GM23338 (cell line): Measurements from ENCODE around the gene TMEM106A. TPM values are rescaled to one million over a fixed set of nuclear protein-coding genes. Genes with fewer than 3 reads are reported as not detected.
"Not testable (repeated sequence)": the region's sequence is repeated elsewhere in the genome, so short reads cannot be mapped to it uniquely, and the experiment has no call there.

Source experiments
- ATAC-seq: fragments of 200-7000 bp; cut with Tn5 transposase; 3 replicates; pipeline ENCODE4 v1.9.1; 2020
- DNase-seq: peaks from one replicate; pipeline ENCODE4 v3.0.0-alpha.2; 2015; ENCODE audit warnings: low spot score
- H2AFZ ChIP-seq: fragments of 200-600 bp; sonication (generic); 2 replicates; pipeline ENCODE4 v1.8.0; 2016; ENCODE audit warnings: antibody characterized with exemption, mild to moderate bottlenecking, moderate library complexity
- H3F3A ChIP-seq: fragments of 200-600 bp; sonication (generic); replicated peaks from 2 replicates; pipeline ENCODE4 v1.8.0; 2017; ENCODE audit warnings: antibody characterized with exemption, mixed run types, low read depth
- H3K27ac ChIP-seq: fragments of 200-600 bp; sonication (generic); 2 replicates; pipeline ENCODE4 v1.6.1; 2016; ENCODE audit warnings: low read depth
- H3K27me3 ChIP-seq: fragments of 200-600 bp; sonication (generic); 2 replicates; pipeline ENCODE4 v1.8.0; 2016; ENCODE audit warnings: mild to moderate bottlenecking, mixed run types, moderate library complexity; ENCODE audit not compliant: insufficient read depth
- H3K36me3 ChIP-seq: fragments of 200-600 bp; sonication (generic); 2 replicates; pipeline ENCODE4 v1.8.0; 2016; ENCODE audit warnings: mild to moderate bottlenecking; ENCODE audit not compliant: insufficient read depth
- H3K4me1 ChIP-seq: fragments of 200-600 bp; sonication (generic); 2 replicates; pipeline ENCODE4 v1.8.0; 2016; ENCODE audit warnings: mild to moderate bottlenecking, moderate library complexity; ENCODE audit not compliant: insufficient read depth
- H3K4me2 ChIP-seq: fragments of 200-600 bp; sonication (generic); 2 replicates; pipeline ENCODE4 v1.7.1; 2017; ENCODE audit warnings: mixed run types
- H3K4me3 ChIP-seq: fragments of 200-600 bp; sonication (generic); 2 replicates; pipeline ENCODE4 v1.6.1; 2016; ENCODE audit warnings: mixed run types
- H3K79me2 ChIP-seq: fragments of 200-600 bp; sonication (generic); replicated peaks from 2 replicates; pipeline ENCODE4 v1.8.0; 2017; ENCODE audit warnings: mild to moderate bottlenecking; ENCODE audit not compliant: insufficient read depth
- H3K9me2 ChIP-seq: fragments of 200-600 bp; sonication (generic); 2 replicates; pipeline ENCODE4 v1.8.0; 2017; ENCODE audit not compliant: insufficient read depth
- H4K20me1 ChIP-seq: fragments of 200-600 bp; sonication (generic); replicated peaks from 2 replicates; pipeline ENCODE4 v1.8.0; 2017; ENCODE audit warnings: mild to moderate bottlenecking; ENCODE audit not compliant: insufficient read depth
- H3K27ac Mint-ChIP-seq: 2 replicates; pipeline ENCODE4 v1.8.0; 2020; ENCODE audit warnings: inconsistent platforms, mild to moderate bottlenecking, moderate library complexity, mixed read lengths
- H3K27me3 Mint-ChIP-seq: 3 replicates; pipeline ENCODE4 v1.8.0; 2022; ENCODE audit warnings: low read depth, mild to moderate bottlenecking, moderate library complexity, mixed read lengths, inconsistent platforms; ENCODE audit not compliant: insufficient read depth, poor library complexity
- H3K36me3 Mint-ChIP-seq: 3 replicates; pipeline ENCODE4 v1.8.0; 2021; ENCODE audit warnings: low read depth, mild to moderate bottlenecking, inconsistent platforms, moderate library complexity, mixed read lengths
- H3K4me1 Mint-ChIP-seq: 3 replicates; pipeline ENCODE4 v1.8.0; 2020; ENCODE audit warnings: mild to moderate bottlenecking, inconsistent platforms, mixed read lengths
- H3K4me3 Mint-ChIP-seq: 3 replicates; pipeline ENCODE4 v1.8.0; 2021; ENCODE audit warnings: moderate library complexity, mild to moderate bottlenecking, inconsistent platforms, mixed read lengths
- H3K9me3 Mint-ChIP-seq: 3 replicates; pipeline ENCODE4 v1.8.0; 2020; ENCODE audit warnings: moderate library complexity, mild to moderate bottlenecking, inconsistent platforms, mixed read lengths
- CREB1 ChIP-seq: fragments of 250-450 bp; sonication (Bioruptor Pico); IDR thresholded peaks from 2 replicates; pipeline ENCODE4 v1.5.0; 2020; ENCODE audit warnings: low read depth, mild to moderate bottlenecking, moderate library complexity
- NANOG ChIP-seq: IDR thresholded peaks from 2 replicates; pipeline ENCODE4 v1.6.1; 2016; ENCODE audit warnings: antibody characterized with exemption, borderline replicate concordance
- POLR2AphosphoS5 ChIP-seq: IDR thresholded peaks from 2 replicates; pipeline ENCODE4 v1.6.1; 2016; ENCODE audit warnings: antibody characterized with exemption, low read depth
- STAT1 ChIP-seq: IDR thresholded peaks from one replicate; pipeline ENCODE4 v1.6.1; 2016; ENCODE audit warnings: antibody characterized with exemption; ENCODE audit not compliant: unreplicated experiment
- polyA plus RNA-seq: library from polyadenylated mRNA; unstranded; fragments of >200 nt; fragmentation: Nextera tagmentation; extraction: Ambion mirVana; gene quantifications from 2 replicates; pipeline ENCODE4 v1.2.1, GENCODE V29; 2016
- total RNA-seq: library from RNA; depleted of rRNA; stranded (reverse); fragments of >200 nt; shearing (Covaris generic); gene quantifications from 2 replicates; pipeline ENCODE4 v1.2.3, GENCODE V29; 2014
- TF ChIP-seq, protein P1 (sequence below): fragments of 250-450 bp; sonication (Bioruptor Pico); IDR thresholded peaks from 2 replicates; pipeline ENCODE4 v1.5.0; 2020; ENCODE audit warnings: mild to moderate bottlenecking, moderate library complexity
- TF ChIP-seq, protein P2 (sequence below): IDR thresholded peaks from 2 replicates; pipeline ENCODE4 v1.6.1; 2016; ENCODE audit warnings: antibody characterized with exemption
- TF ChIP-seq, protein P3 (sequence below), 2 experiments: fragments of 200-600 bp in 1 of 2; sonication (generic) in 1 of 2; conservative IDR thresholded peaks; 2 replicates each; pipeline versions ENCODE4 v1.5.1 to v1.6.1; 2016 to 2017; ENCODE audit warnings: antibody characterized with exemption in 2 of 2, low read depth in 2 of 2, mild to moderate bottlenecking in 2 of 2, moderate library complexity in 1 of 2
- TF ChIP-seq, protein P4 (sequence below): IDR thresholded peaks from one replicate; pipeline ENCODE4 v1.6.1; 2018; ENCODE audit warnings: antibody characterized with exemption; ENCODE audit not compliant: unreplicated experiment

The TMEM106A gene
- total and polyA plus RNA-seq, 2 experiments from 2014 or later = 1.1 to 1.5 TPM

DNA sequence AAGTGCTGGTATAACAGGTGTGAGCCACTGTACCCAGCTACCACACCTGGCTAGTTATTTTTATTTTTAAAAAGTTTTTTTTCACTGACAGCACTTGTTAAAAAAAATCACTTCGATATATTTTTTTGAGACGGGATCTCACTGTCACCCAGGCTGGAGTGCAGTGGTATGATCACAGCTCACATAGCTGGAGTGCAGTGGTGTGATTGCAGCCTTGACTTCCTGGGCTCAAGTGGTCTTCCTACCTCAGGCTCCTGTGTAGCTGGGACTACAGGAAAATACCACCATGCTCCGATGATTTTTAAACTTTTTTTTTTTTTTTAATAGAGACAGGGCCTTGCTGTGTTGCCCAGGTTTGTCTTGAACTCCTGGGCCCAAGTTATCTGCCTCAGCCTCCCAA, 27.8 kb upstream of the TMEM106A start (continued):
- TF ChIP-seq, protein P1, sequence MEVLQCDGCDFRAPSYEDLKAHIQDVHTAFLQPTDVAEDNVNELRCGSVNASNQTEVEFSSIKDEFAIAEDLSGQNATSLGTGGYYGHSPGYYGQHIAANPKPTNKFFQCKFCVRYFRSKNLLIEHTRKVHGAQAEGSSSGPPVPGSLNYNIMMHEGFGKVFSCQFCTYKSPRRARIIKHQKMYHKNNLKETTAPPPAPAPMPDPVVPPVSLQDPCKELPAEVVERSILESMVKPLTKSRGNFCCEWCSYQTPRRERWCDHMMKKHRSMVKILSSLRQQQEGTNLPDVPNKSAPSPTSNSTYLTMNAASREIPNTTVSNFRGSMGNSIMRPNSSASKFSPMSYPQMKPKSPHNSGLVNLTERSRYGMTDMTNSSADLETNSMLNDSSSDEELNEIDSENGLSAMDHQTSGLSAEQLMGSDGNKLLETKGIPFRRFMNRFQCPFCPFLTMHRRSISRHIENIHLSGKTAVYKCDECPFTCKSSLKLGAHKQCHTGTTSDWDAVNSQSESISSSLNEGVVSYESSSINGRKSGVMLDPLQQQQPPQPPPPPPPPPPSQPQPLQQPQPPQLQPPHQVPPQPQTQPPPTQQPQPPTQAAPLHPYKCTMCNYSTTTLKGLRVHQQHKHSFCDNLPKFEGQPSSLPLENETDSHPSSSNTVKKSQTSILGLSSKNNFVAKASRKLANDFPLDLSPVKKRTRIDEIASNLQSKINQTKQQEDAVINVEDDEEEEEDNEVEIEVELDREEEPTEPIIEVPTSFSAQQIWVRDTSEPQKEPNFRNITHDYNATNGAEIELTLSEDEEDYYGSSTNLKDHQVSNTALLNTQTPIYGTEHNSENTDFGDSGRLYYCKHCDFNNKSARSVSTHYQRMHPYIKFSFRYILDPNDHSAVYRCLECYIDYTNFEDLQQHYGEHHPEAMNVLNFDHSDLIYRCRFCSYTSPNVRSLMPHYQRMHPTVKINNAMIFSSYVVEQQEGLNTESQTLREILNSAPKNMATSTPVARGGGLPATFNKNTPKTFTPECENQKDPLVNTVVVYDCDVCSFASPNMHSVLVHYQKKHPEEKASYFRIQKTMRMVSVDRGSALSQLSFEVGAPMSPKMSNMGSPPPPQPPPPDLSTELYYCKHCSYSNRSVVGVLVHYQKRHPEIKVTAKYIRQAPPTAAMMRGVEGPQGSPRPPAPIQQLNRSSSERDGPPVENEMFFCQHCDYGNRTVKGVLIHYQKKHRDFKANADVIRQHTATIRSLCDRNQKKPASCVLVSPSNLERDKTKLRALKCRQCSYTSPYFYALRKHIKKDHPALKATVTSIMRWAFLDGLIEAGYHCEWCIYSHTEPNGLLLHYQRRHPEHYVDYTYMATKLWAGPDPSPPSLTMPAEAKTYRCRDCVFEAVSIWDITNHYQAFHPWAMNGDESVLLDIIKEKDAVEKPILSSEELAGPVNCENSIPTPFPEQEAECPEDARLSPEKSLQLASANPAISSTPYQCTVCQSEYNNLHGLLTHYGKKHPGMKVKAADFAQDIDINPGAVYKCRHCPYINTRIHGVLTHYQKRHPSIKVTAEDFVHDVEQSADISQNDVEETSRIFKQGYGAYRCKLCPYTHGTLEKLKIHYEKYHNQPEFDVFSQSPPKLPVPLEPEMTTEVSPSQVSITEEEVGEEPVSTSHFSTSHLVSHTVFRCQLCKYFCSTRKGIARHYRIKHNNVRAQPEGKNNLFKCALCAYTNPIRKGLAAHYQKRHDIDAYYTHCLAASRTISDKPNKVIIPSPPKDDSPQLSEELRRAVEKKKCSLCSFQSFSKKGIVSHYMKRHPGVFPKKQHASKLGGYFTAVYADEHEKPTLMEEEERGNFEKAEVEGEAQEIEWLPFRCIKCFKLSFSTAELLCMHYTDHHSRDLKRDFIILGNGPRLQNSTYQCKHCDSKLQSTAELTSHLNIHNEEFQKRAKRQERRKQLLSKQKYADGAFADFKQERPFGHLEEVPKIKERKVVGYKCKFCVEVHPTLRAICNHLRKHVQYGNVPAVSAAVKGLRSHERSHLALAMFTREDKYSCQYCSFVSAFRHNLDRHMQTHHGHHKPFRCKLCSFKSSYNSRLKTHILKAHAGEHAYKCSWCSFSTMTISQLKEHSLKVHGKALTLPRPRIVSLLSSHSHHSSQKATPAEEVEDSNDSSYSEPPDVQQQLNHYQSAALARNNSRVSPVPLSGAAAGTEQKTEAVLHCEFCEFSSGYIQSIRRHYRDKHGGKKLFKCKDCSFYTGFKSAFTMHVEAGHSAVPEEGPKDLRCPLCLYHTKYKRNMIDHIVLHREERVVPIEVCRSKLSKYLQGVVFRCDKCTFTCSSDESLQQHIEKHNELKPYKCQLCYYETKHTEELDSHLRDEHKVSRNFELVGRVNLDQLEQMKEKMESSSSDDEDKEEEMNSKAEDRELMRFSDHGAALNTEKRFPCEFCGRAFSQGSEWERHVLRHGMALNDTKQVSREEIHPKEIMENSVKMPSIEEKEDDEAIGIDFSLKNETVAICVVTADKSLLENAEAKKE = no peak

DNA sequence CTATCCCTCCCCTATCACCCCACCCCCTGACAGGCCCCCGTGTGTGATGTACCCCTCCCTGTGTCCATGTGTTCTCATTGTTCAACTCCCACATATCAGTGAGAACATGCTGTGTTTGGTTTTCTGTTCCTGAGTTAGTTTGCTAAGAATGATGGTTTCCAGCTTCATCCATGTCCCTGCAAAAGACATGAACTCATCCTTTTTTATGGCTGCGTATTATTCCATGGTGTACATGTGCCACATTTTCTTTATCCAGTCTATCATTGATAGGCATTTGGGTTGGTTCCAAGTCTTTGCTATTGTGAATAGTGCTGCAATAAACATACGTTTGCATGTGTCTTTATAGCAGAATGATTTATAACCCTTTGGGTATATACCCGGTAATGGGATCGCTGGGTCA, 25.0 kb upstream of the TMEM106A start:
- not testable (repeated sequence) for H3K4me1 Mint-ChIP-seq, ATAC-seq, H3F3A ChIP-seq, H2AFZ ChIP-seq, H3K9me3 Mint-ChIP-seq, H3K9me2 ChIP-seq, H3K4me1 ChIP-seq, H3K27me3 ChIP-seq, H3K27ac ChIP-seq, H3K4me3 Mint-ChIP-seq, DNase-seq, H3K4me3 ChIP-seq, H3K27me3 Mint-ChIP-seq, H4K20me1 ChIP-seq, H3K27ac Mint-ChIP-seq, H3K4me2 ChIP-seq, H3K79me2 ChIP-seq
- H3K36me3 ChIP-seq = peaks cover 30% of the 10 kb centered on the region
- peaks cover 32% of the 10 kb centered on the region for H3K36me3 Mint-ChIP-seq

DNA sequence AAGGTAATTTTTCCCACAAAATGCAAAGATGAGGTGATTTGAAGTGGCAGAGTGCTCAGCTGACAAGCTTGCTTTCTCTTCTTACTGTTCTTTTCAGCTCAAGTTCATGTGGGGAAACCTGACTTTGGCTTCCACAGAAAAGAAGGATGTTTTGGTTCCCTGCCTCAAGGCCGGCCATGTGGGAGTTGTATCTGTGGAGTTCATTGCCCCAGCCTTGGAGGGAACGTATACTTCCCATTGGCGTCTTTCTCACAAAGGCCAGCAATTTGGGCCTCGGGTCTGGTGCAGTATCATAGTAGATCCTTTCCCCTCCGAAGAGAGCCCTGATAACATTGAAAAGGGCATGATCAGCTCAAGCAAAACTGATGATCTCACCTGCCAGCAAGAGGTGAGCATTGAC, 18.4 kb upstream of the TMEM106A start:
- Mint-ChIP-seq H3K36me3 (peaks cover 53% of the 10 kb centered on the region; the same call in 2 of the 3 replicates), H3K27ac (no peak overlapping the region), H3K4me3 (no peak overlapping the region), H3K27me3 (peaks cover 2% of the 10 kb centered on the region), H3K4me1 (no peaks in the 10 kb centered on the region), H3K9me3 (no peaks in the 10 kb centered on the region)
- Histone ChIP-seq H3K27me3 (no peaks in the 10 kb centered on the region), H3F3A (no peaks in the 10 kb centered on the region; the same call in 1 of the 2 replicates), H3K9me2 (no peaks in the 10 kb centered on the region), H3K4me3 (no peak overlapping the region), H3K4me1 (no peaks in the 10 kb centered on the region), H2AFZ (no peak overlapping the region), H3K79me2 (no peaks in the 10 kb centered on the region), H3K27ac (no peak overlapping the region), H3K4me2 (no peak overlapping the region), H4K20me1 (peaks cover 3% of the 10 kb centered on the region; the same call in 1 of the 2 replicates), H3K36me3 (peaks cover 51% of the 10 kb centered on the region)
- DNase-seq (no peak), ATAC-seq (no peak)
- TF ChIP-seq CREB1 (CRISPR knock-in tag) (no peak), POLR2AphosphoS5 (no peak), STAT1 (no peak), NANOG (no peak)
- TF ChIP-seq, protein P2, sequence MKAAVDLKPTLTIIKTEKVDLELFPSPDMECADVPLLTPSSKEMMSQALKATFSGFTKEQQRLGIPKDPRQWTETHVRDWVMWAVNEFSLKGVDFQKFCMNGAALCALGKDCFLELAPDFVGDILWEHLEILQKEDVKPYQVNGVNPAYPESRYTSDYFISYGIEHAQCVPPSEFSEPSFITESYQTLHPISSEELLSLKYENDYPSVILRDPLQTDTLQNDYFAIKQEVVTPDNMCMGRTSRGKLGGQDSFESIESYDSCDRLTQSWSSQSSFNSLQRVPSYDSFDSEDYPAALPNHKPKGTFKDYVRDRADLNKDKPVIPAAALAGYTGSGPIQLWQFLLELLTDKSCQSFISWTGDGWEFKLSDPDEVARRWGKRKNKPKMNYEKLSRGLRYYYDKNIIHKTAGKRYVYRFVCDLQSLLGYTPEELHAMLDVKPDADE = no peak
- TF ChIP-seq, protein P3, sequence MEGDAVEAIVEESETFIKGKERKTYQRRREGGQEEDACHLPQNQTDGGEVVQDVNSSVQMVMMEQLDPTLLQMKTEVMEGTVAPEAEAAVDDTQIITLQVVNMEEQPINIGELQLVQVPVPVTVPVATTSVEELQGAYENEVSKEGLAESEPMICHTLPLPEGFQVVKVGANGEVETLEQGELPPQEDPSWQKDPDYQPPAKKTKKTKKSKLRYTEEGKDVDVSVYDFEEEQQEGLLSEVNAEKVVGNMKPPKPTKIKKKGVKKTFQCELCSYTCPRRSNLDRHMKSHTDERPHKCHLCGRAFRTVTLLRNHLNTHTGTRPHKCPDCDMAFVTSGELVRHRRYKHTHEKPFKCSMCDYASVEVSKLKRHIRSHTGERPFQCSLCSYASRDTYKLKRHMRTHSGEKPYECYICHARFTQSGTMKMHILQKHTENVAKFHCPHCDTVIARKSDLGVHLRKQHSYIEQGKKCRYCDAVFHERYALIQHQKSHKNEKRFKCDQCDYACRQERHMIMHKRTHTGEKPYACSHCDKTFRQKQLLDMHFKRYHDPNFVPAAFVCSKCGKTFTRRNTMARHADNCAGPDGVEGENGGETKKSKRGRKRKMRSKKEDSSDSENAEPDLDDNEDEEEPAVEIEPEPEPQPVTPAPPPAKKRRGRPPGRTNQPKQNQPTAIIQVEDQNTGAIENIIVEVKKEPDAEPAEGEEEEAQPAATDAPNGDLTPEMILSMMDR (conservative IDR thresholded peaks at IDR 0.05; ENCODE audit: low read depth in 2 of 2) = no peak
- TF ChIP-seq, protein P4, sequence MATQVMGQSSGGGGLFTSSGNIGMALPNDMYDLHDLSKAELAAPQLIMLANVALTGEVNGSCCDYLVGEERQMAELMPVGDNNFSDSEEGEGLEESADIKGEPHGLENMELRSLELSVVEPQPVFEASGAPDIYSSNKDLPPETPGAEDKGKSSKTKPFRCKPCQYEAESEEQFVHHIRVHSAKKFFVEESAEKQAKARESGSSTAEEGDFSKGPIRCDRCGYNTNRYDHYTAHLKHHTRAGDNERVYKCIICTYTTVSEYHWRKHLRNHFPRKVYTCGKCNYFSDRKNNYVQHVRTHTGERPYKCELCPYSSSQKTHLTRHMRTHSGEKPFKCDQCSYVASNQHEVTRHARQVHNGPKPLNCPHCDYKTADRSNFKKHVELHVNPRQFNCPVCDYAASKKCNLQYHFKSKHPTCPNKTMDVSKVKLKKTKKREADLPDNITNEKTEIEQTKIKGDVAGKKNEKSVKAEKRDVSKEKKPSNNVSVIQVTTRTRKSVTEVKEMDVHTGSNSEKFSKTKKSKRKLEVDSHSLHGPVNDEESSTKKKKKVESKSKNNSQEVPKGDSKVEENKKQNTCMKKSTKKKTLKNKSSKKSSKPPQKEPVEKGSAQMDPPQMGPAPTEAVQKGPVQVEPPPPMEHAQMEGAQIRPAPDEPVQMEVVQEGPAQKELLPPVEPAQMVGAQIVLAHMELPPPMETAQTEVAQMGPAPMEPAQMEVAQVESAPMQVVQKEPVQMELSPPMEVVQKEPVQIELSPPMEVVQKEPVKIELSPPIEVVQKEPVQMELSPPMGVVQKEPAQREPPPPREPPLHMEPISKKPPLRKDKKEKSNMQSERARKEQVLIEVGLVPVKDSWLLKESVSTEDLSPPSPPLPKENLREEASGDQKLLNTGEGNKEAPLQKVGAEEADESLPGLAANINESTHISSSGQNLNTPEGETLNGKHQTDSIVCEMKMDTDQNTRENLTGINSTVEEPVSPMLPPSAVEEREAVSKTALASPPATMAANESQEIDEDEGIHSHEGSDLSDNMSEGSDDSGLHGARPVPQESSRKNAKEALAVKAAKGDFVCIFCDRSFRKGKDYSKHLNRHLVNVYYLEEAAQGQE = no peak
